Activated CD8-positive, alpha-beta memory T cell treated with anti-CD3 and anti-CD28 coated beads for 4 hours (primary cell): ENCODE measurements around the gene SSX2IP.
"Not testable (repeated sequence)": the region's sequence is repeated elsewhere in the genome, so short reads cannot be mapped to it uniquely, and the experiment has no call there.

ENCODE experiments used
- DNase-seq, 2 donors: peaks; one replicate each; pipeline ENCODE4 v3.0.0-alpha.2; 2020; ENCODE audit warnings: low read depth in 2 of 2

SSX2IP gene

DNA sequence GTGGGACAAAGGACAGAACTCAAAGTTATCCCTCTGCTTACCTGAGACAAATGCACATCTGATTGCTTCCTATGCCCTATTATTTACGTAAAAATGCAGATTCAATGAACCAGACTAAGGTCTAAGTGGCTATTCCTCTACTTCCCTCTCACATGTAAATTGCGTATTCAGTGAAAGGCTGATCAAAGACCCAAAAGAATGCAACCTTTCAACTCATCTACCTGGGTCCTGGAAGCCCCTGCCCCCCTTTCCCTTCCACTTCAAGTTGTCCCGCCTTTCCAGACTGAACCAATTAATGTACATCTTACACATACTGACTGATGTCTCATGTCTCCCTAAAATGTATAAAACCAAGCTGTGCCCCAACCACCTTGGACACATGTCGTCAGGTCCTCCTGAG is 14.6 kb downstream of the SSX2IP start:
- no peak for DNase-seq

DNA sequence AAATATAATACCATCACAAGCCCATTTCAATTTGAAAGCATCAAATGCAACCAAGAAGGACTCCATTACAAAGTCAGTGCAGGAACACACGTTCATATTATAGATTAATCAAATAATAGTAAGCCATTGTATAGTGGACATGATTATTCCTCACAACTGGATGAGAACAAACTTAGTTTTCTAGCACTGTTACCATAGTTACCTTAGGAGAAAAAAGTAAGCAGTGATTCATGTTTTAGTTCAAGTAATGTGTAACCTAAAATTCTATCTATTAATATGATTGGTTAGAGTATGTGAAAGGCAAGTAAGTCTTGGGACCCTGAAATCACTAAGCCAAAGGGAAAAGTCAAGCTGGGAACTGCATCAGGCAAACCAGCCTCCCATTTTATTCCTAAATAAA is 15.2 kb downstream of the SSX2IP start:
- DNase-seq = no peak

DNA sequence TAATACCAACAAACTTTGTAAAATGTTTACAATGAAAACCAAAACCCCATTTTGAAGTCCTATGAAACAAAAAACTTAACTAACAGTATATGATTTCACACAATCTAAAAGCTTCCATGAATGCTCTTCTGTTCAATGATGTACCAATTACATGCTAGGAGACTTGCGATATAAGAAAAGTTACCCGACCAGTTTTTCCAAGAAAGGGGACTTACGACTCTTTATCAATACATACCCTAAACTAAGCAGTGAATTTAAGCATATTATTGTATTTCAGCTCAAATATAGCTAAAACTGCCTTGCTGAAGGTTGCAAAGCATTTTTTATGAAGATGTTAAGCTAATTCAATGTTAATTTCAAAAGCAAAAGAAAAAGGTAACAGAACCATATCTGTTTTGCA is 15.6 kb downstream of the SSX2IP start:
- no peak for DNase-seq

DNA sequence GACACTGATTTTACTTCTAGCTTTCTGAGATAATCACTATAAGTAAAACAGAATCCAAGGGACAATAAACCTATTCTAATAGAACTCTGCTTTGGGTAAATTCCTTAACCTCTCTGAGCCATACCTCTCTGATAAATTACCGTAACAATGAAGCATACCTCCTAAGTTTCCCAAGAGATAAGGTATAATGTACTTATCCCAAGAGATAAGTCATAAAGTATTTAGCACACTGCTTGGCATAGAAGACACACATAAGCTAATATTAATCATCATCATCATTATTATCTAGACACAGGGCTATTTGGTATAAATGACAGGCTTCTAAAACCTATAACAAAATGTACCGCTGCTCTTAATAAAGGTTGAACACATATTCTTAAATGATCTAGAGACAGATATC is 16.2 kb downstream of the SSX2IP start:
- DNase-seq = no peak

DNA sequence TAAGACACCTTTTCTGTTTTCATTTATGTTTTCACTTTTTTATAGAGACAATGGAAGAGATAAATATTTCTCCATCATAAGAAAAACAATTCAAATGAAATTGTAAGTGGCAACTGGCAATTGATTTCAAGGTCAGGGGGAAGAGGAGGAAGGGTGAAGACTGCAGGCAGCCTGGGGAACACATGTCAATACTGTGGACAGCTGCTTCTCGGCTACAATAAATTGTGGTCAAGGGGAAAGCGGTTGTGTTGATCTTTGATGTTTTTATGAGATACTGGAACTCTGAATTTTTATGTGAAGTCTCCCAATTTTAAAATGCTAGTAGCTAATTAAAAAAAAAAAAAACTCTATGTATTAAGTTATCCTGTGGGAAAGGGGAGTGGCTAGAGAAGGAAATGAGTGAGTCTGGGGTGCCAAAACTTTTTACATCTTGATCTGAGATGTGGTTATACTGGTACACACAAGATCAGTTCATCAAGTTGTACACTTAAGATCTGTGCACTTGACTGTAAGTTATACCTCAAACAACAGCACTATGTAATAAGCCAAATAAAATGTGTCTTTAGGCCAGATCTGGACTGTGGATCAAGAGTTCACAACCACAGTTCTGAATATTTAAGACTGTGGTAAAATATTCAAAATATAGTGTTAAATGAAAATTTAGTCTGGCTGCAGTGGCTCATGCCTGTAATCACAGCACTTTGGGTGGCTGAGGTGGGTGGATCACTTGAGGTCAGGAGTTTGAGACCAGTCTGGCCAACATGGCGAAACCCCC is 18.0 kb downstream of the SSX2IP start:
- DNase-seq = no peak

DNA sequence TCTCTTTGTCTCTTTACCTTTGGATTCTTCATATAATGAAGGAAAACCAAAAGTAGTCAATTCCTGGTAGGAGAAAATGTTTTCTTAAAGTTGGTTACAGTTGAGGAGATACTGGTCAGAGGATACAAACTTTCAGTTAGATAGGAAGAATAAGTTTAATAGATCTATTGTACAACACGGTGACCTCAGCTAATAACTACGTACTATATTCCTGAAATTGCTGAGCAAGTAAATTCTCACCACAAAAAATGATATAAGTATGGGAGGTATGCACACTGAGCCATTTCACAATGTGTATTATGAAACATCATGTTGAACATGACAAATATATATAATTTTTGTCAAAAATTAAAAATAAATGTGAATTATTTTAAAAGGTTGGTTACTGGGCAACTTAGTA is 20.4 kb downstream of the SSX2IP start:
- DNase-seq = no peak

DNA sequence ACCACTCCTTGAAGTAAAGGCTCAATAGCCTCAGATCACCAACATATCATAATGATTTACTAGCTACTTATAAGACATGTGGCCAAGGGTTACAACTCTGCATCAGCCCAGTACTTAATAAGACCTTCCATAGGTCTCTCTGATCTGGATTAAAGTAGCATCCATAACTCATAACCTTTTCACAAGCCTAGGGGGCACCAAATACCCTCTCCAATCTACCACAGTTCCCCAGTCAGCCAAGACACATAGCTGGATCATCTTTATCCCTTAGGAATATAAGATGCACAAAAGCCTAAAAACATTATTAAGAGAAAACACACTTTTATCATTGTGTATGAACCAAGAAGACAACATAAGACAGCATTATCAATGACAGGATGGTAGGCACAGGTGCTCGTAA is 22.1 kb downstream of the SSX2IP start:
- no peak for DNase-seq

DNA sequence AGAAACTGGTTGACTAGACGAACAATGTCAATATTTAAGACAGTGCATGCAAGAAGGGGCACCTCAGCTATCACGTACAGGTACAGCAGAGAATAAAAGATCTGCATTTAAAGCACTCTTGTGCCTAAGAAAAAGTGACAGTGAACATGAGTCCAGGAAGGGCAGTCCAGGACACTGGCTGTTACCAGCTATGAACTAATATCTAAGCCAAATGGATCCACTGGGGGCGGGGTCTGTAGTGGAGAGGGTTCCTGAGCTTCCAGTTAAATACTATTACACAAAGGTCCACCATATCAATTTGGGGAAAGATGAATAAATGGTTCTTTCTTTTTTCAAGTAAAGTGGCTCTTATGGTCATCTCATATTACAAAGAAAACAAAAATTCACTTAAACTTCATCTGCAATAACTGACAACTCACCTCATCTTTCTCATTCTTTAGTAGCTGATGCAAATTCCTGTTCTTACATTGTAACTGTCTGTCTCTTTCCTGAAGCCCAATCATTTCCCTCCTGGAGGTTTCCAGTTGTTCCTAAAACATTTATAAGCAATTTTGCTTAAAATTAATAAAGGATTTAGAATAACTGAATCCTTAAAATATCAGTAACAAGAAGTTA is 24.5 kb downstream of the SSX2IP start:
- DNase-seq = no peak

DNA sequence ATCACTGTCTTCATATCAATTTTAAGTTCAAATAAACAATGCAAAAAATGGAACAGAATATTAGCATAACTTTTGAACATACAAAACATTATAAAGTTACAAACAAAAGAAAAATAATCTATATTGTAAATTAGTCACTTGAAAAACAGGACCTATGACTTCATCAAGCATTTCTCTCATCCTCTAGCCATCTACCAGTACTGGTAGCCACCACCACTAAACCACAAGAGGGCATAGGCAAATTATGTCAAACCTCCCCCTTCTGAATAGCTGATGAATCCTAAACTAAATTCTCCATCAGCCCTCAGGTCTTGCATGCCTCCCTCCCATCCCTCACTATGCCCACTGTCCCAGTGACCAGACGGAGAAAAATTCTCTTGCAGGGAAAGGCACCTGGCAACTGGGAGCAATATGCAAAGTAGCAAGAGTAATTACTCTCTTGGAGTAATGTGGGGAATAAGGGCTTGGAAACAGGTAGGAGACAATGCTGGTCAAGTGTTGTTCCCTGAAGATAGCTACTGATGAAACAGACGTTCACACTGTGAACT is 37.1 kb downstream of the SSX2IP start:
- no peak for DNase-seq

DNA sequence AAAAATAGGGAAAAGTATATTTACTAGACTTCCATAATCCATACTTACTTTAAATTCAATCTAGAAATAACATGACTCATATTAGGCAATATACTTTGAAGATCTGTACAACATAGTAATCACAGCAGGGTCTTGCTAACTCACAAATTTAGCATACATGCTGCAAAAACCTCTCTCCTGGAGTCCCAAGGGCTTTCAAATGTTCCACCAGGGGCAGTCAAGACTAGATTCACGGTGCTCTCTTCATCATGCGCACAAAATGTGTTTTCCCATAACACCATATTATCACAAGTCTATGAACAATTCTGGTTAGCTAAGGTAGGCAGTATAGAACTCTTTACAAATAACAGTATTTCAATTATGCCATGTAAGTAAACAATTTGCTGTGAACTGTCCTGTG is 45.8 kb downstream of the SSX2IP start:
- DNase-seq = no peak

DNA sequence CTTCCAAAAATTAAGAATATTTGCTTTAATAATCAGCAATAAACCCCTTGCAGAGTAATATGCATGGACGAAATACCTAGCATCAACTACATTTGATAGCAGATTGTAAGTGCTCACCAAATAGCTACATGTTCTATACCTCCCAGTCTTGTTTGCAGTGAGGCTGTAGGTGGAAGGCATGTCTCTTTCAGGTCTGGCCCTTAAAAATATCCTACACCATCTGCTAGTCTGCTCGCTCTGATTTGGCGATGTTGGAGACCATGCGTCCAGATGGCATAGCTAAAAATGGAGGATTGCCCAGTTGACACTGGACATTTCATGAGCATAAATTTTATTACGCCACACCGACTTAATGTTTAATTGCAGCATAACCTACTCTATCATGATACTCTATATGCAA is 47.1 kb downstream of the SSX2IP start:
- no peak for DNase-seq

DNA sequence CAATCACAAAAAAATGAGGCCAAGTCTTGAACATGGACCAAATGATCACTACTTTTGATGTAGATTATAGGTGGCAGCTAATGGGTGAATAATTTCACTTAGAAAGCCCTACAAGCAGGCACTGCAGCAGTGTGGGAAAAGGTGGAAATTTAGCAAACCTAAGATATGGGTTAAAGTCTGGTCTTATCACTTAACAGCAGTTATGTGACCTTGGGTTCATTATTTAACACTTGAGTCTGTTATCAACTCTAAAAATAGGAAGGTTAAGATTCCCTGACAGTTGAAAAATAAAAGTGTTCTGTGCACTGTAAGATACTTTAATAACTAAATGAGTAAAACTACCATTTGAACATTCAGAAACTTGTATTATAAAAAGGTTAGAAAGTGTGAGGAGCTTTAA is 47.5 kb downstream of the SSX2IP start:
- no peak for DNase-seq

DNA sequence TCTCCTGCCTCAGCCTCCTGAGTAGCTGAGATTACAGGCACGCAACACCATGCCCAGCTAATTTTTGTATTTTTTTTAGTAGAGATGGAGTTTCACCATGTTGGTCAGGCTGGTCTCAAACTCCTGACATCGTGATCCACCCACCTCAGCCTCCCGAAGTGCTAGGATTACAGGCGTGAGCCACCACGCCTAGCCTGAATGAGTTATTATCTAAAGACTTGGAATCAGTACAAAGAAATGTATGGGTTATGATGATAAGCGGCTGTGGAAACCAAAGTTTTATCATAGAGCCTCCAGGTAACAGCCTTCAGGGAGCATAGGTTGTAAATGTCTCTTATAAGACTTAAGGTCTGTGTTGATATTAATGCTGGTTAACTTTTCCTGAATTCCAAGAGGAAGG is 50.5 kb downstream of the SSX2IP start:
- DNase-seq = not testable (repeated sequence)

DNA sequence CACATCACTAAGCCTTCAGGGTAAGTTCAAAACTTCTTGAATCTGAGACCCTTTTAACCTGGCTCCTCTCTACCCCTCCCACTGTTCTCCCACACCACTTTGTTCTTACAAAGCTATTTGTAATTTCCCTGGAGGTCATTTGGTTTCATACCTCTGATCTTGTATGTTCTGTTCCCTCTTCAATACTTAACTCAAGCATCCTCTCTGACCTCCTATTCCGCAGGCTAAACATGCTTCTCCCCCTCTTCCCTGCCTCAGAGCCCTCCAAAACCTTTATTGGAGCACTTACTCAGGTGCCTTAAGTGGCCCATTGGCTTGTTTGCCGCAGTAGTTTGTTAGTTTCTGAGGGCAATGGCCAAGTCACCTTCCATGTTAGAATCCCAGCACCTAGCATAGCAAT is 54.8 kb downstream of the SSX2IP start:
- DNase-seq = no peak

DNA sequence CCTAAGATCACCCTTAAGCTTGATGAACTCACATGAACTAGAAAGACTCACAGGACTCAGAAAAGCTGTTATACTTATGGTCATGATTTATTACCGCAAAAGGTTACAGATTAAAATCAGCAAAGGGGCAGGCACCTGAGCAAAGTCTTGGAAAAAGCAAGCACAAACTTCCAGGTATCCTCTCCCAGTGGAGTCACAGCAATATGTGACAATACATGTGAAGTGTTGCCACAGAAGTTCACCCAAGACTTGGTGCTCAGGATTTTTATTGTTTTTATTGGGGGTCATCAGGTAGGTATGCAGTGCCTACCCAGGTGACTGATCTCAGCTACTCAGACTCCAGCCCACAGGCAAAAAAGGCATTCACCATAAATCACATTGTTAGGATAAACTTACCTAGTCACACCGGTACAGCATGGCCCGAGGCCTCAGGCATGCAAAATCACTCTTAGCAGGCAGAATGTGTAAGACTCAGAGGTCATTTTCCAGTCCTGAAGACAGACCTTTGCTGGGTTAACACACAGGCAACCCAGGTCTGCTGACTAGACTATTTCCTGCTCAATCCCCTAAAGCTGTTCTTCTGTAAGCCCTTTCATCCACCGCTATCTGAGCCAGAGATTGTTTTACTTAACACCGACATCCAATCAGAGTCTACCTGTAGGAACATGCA is 55.6 kb downstream of the SSX2IP start:
- no peak for DNase-seq

DNA sequence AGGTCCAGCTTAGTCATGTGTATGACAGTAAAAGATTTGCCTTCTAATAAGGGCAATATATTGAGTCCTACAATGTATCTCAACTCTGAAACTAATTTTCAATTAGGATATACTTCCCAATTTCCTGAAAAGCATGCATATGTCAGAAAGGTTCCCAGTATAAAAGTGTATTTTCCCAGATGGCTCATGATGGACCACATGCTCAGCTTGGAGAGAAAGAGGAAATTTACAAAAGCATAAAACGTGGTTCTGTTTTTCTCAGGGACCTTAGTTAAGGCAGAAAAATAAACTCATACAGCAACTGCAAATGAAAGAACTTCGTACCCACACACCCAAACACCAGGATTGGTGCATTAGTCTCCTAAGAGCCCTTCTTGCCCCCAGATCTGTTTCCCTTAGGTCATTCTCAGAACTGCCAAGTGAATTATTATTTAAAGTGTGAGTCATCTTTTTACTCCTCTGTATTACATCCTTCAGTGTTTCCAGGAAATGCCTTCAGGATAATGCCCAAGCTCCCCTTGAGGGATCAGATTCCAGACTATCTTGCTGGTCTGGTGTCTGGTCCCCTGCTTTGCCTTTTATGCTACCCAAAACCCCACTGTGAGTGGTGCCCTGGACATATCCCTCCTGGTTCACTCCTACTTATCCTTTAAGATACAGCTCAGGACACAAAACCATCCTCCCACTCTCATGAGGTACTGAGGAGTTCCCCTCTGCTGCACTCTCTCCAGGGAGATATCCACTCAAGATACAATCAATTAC is 57.4 kb downstream of the SSX2IP start:
- DNase-seq = no peak

DNA sequence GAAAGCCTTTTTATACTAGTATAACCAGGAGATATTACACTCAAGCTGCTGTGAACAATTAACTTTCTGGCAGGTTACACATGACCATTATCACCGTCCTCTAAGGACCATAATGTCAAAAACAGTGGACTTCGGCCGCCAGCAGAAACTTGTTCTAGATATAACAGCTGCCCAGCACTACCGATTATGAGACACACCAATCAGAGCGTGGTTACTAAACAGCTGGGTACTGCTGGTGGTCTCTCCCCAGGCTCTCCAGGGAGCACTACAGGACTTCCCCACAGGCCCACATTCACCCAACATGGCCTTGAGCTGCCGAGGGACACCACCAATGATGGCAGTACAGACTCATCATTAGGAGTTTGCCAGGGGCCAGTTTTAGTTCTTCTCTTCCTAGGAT is 58.1 kb downstream of the SSX2IP start:
- no peak for DNase-seq

DNA sequence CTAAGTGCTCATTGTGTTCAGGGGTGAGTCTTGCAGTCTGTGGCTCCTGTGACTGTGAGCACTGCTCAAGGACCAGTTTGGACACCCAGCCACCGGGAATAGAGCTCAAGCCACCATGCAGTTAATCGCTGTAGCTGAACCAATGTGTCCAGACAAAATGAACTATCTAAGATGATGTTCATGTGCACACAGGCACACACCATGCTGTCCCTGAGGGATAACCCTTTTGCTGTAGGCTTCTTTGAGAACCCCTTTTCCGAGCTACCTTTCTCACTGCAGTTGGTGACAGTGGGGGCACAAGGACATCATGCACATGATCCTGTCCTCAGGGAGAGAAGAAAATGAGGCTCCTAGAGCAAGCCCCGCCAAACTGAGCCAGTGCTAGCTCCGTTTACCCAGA is 65.4 kb downstream of the SSX2IP start:
- DNase-seq = no peak

DNA sequence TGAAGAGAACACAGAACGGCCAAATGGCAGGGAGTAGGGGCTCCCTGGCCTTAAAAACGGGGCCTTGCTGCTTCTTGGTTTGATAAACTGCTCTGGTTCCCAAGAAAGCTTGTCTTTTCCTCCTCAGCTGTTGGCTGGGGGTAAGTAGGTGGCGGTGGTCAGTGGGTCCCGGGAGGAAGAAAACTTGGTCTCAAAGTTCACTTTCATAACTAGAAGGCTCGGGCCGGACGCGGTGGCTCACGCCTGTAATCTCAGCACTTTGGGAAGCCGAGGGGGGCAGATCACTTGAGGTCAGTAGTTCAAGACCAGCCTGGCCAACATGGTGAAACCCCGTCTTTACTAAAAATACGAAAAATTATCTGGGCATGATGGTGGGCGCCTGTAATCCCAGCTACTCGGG is 68.7 kb downstream of the SSX2IP start:
- DNase-seq = no peak

DNA sequence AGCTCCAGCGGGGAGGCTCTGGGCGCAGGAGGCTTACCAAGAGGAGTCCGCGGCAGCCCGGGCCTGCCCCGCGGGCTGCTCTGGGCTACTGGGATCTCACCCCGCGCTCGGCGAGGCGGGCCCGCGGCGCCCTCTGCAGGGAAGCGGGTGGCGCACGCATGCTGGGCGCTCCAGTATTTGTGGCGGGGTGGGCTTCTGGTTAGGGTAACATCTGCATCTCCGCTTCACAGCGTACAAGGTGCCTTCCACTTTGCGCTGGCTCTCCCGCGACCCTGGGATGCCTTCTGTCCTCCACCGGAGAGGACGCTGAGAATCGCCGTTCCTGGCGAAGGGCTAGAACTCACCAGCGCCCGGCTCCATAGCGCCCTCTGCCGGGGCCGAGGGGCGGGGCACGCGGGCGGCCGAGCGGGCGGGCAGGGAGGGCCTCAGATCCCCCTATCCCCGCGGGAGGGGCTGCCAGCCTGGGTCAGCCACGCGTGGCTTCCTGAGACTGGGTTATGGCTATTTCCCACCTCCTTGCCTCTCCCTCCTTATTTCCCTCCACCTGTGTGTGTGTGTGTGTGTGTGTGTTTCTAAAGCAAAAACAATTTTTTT is 69.4 kb downstream of the SSX2IP start:
- DNase-seq = peak; percentile 28 to 52

DNA sequence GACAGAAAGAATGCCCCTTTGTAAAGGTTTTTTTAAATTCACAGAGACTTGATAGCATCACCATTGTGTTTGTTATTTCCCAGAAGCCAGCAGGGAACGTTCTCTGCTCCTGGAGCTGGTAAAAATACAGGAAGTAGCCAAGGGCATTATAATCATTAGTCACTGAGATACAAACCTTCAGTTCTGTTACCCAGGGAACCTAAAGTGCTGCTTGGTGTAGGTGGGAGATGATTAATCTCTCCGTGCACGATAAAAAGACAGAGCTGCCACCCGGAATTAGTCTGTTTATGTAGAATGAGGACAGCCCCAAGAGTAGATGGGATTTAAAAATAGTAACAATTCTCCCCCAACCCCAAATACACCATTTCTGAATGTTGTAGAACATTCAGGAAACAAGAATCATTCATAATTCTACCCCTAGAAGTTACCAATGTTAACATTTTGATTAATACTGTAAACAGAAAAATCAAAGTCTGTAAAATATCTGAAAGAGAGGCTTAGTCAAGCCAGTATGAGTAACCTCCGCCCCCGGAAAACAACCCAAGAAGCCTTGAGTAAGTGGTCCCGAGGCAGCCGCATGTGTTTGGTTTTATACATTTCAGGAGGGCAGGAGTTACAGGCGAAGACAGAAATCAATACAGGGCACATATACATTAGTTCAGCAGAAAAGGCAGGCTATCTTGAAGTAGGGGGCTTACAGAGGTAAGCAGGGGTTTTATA is 70.7 kb downstream of the SSX2IP start:
- DNase-seq = peak; percentile 20 to 43
